B cell (primary cell): Measurements from ENCODE around the gene PPP1CC. TPM values are rescaled to one million over a fixed set of nuclear protein-coding genes. Genes with fewer than 3 reads are reported as not detected.

Experiments used
- ATAC-seq: fragments of 200-7000 bp; cut with Tn5 transposase; one replicate; pipeline ENCODE4 v1.10.0; 2021; ENCODE audit warnings: low read depth, mild to moderate bottlenecking, moderate number of reproducible peaks, moderate library complexity
- CTCF ChIA-PET: fragments of 350-600 bp; sonication (Branson Sonifier 250); formaldehyde crosslinking; loops from one replicate; lab custom pipeline; 2021; ENCODE audit warnings: antibody characterized with exemption, inconsistent platforms; lab: Charles Lee
- POLR2A ChIA-PET: fragments of 350-600 bp; sonication (Branson Sonifier 250); formaldehyde crosslinking; loops from one replicate; lab custom pipeline; 2021; ENCODE audit warnings: antibody characterized with exemption; lab: Charles Lee
- DNase-seq: peaks from one replicate; pipeline ENCODE4 v3.0.0; 2013
- H2AFZ ChIP-seq: 2 replicates; pipeline ENCODE4 v1.6.1; 2012; ENCODE audit warnings: mild to moderate bottlenecking, low read depth, low read length; ENCODE audit not compliant: insufficient read depth, poor library complexity, severe bottlenecking
- H3K27ac ChIP-seq, 2 donors: 1 replicate in 1 of 2; 2 replicates in 1 of 2; pipeline ENCODE4 v1.5.1; 2012 to 2013; ENCODE audit warnings: low read length in 2 of 2, mild to moderate bottlenecking in 2 of 2, moderate library complexity in 1 of 2
- H3K27me3 ChIP-seq, 4 experiments: fragments of 200-600 bp in 1 of 4; sonication (generic) in 1 of 4; replicated peaks in 1 of 4; 1 replicate in 2 of 4; 2 replicates in 2 of 4; pipeline versions ENCODE4 v1.6.1 to v1.7.0; 2013 to 2016; ENCODE audit warnings: low read length in 3 of 4, mild to moderate bottlenecking in 2 of 4, mixed read lengths in 1 of 4, moderate library complexity in 1 of 4; ENCODE audit not compliant: insufficient read depth in 4 of 4, control insufficient read depth in 3 of 4; ENCODE audit errors: control extremely low read depth in 1 of 4
- H3K36me3 ChIP-seq, 2 experiments: replicated peaks in 1 of 2; 1 replicate in 1 of 2; 2 replicates in 1 of 2; pipeline versions ENCODE4 v1.6.1 to v1.7.1; 2013; ENCODE audit warnings: low read length in 1 of 2; ENCODE audit not compliant: insufficient read depth in 2 of 2, control insufficient read depth in 1 of 2; ENCODE audit errors: control extremely low read depth in 1 of 2, extremely low read depth in 1 of 2
- H3K4me1 ChIP-seq, 2 donors: fragments of 200-600 bp in 1 of 2; sonication (generic) in 1 of 2; 1 replicate in 1 of 2; 2 replicates in 1 of 2; pipeline versions ENCODE4 v1.5.1 to v1.6.1; 2013 to 2017; ENCODE audit warnings: low read length in 2 of 2; ENCODE audit not compliant: control insufficient read depth in 2 of 2, insufficient read depth in 2 of 2
- H3K4me2 ChIP-seq: replicated peaks from 2 replicates; pipeline ENCODE3; 2012; ENCODE audit warnings: mild to moderate bottlenecking, low read depth, low read length; ENCODE audit not compliant: poor library complexity, severe bottlenecking
- H3K4me3 ChIP-seq, 5 experiments: fragments of 200-600 bp in 1 of 5; sonication (generic) in 1 of 5; 1 replicate in 3 of 5; 2 replicates in 2 of 5; pipeline versions ENCODE4 v1.5.1 to v1.7.0; 2011 to 2016; ENCODE audit warnings: low read length in 4 of 5, mild to moderate bottlenecking in 4 of 5, low read depth in 2 of 5, control low read depth in 1 of 5, moderate library complexity in 1 of 5; ENCODE audit not compliant: insufficient read depth in 1 of 5; ENCODE audit errors: control extremely low read depth in 1 of 5, extremely low read depth in 1 of 5
- H3K79me2 ChIP-seq: fragments of 200-600 bp; sonication (generic); one replicate; pipeline ENCODE4 v1.6.0; 2016; ENCODE audit warnings: low read length; ENCODE audit not compliant: control insufficient read depth, insufficient read depth
- H3K9ac ChIP-seq: fragments of 200-600 bp; sonication (generic); 2 replicates; pipeline ENCODE4 v1.6.1; 2017; ENCODE audit warnings: mild to moderate bottlenecking, low read length, moderate library complexity
- H3K9me3 ChIP-seq, 3 donors: one replicate each; pipeline versions ENCODE4 v1.6.1 to v1.7.1; 2013; ENCODE audit warnings: low read length in 2 of 3; ENCODE audit not compliant: control insufficient read depth in 2 of 3, insufficient read depth in 1 of 3; ENCODE audit errors: control extremely low read depth in 1 of 3
- H4K20me1 ChIP-seq: 2 replicates; pipeline ENCODE4 v1.6.0; 2012; ENCODE audit warnings: mild to moderate bottlenecking, low read length; ENCODE audit not compliant: insufficient read depth, control insufficient read depth, poor library complexity, severe bottlenecking
- H3K27ac Mint-ChIP-seq: one replicate; pipeline ENCODE4 v1.8.0; 2021; ENCODE audit warnings: mixed read lengths
- H3K27me3 Mint-ChIP-seq: one replicate; pipeline ENCODE4 v1.8.0; 2021; ENCODE audit warnings: mixed read lengths
- H3K4me1 Mint-ChIP-seq: one replicate; pipeline ENCODE4 v1.8.0; 2021; ENCODE audit warnings: mixed read lengths
- H3K4me3 Mint-ChIP-seq: one replicate; pipeline ENCODE4 v1.8.0; 2021; ENCODE audit warnings: mixed read lengths
- H3K9me3 Mint-ChIP-seq: one replicate; pipeline ENCODE4 v1.8.0; 2022; ENCODE audit warnings: mixed read lengths; ENCODE audit not compliant: insufficient read depth
- EZH2 ChIP-seq: IDR thresholded peaks from 2 replicates; pipeline ENCODE4 v1.6.1; 2012; ENCODE audit warnings: borderline replicate concordance, low read depth, mild to moderate bottlenecking, moderate library complexity, low read length; ENCODE audit not compliant: insufficient read depth, poor library complexity, severe bottlenecking
- WGBS: methylation state at CpG from one replicate; pipeline ENCODE4 v1.1.5; 2013; ENCODE audit warnings: missing lambda C conversion rate; ENCODE audit not compliant: insufficient coverage; 5-methylcytosine and 5-hydroxymethylcytosine counted together
- intact Hi-C: fragments of 100-400 bp; cut with micrococcal nuclease; formaldehyde crosslinking; loops from one replicate; pipeline ENCODE4 v1.10.0; 2022
- polyA plus RNA-seq: library from polyadenylated mRNA; depleted of rRNA; stranded (reverse); fragments of >200 nt; gene quantifications from 2 replicates; pipeline ENCODE4 v1.2.3, GENCODE V29; 2012
- total RNA-seq, 2 donors: library from RNA; stranded (reverse); fragments of 120-200 nt in 1 of 2; gene quantifications; 1 replicate in 1 of 2; 2 replicates in 1 of 2; pipeline versions ENCODE4 v1.2.3 to v1.2.4, GENCODE V29; 2013 to 2022
- TF ChIP-seq, protein P1 (sequence below): fragments of 200-600 bp; IDR thresholded peaks from one replicate; pipeline ENCODE4 v1.8.0; 2022; ENCODE audit warnings: antibody characterized with exemption, mild to moderate bottlenecking

PPP1CC gene
- total and polyA plus RNA-seq, 2 donors (not counting 1 experiment from before 2014, with no cell fraction given), result 70.0 to 146 TPM

DNA sequence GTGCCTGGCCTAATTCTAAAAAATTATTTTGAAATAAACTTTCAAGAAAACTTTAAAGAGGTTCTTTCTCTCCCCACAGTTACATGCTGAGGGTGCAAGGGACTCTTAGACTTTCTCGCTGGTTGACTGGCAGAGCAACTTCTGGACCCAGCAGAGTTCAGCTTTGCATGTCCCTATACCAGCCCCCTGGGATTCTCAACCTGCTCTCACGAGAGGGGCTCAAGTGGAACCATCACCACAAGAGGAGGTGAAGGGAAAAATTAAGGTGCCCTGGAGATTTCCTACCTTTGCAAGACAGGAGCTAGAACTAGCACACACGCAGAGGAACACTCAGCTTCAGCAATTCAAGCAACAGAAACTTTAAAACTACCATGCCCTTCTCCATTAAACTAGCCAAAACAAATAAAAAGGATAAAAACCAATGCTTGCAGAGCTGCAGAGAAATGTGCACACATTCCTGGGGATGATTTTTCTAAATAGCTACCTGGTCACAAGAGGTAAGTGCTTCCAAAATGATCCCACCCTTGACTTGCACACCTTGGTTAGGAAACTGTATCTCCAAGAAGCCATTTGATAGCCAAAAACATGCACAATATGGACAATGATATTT lies 56.3 kb downstream of the PPP1CC start:
- Mint-ChIP-seq H3K27ac (peak overlapping the region; percentile 93), H3K4me1 (peaks cover 74% of the 10 kb centered on the region), H3K9me3 (no peaks in the 10 kb centered on the region), H3K27me3 (no peaks in the 10 kb centered on the region), H3K4me3 (peak overlapping the region; percentile 99)
- no peaks in the 10 kb centered on the region for H3K27me3 ChIP-seq
- H3K4me1 ChIP-seq, result peaks cover 53 to 74% of the 10 kb centered on the region in 2 donors
- CTCF ChIA-PET, result interaction anchor here (0.6 to 3.1 kb wide), 13 partner anchors 8 to 255 kb away, joined by 3 to 19 read pairs (median 4); partner anchors contain the start of genes FAM216A and GPN3
- peaks cover 66% of the 10 kb centered on the region for H4K20me1 ChIP-seq
- H3K36me3 ChIP-seq, result peaks cover 2 to 67% of the 10 kb centered on the region in 2 experiments
- intact Hi-C loops, result loop anchor here (5.0 kb wide), 3 partner anchors 39 to 124 kb away; partner anchors contain the start of gene PPP1CC
- H3K4me3 ChIP-seq, result peak overlapping the region; percentile 72 to 98 (median 92)
- ATAC-seq (peak; percentile 11), DNase-seq (no peak)
- peak overlapping the region; percentile 83 for H3K4me2 ChIP-seq
- H2AFZ ChIP-seq, result no peak overlapping the region
- peak overlapping the region in 1 of 2 donors; percentile 68 for H3K27ac ChIP-seq
- no peak for TF ChIP-seq EZH2
- TF ChIP-seq, protein P1, sequence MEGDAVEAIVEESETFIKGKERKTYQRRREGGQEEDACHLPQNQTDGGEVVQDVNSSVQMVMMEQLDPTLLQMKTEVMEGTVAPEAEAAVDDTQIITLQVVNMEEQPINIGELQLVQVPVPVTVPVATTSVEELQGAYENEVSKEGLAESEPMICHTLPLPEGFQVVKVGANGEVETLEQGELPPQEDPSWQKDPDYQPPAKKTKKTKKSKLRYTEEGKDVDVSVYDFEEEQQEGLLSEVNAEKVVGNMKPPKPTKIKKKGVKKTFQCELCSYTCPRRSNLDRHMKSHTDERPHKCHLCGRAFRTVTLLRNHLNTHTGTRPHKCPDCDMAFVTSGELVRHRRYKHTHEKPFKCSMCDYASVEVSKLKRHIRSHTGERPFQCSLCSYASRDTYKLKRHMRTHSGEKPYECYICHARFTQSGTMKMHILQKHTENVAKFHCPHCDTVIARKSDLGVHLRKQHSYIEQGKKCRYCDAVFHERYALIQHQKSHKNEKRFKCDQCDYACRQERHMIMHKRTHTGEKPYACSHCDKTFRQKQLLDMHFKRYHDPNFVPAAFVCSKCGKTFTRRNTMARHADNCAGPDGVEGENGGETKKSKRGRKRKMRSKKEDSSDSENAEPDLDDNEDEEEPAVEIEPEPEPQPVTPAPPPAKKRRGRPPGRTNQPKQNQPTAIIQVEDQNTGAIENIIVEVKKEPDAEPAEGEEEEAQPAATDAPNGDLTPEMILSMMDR, result no peak
- 0% methylated on average over 1 of the region's 3 CpGs for WGBS
- peaks cover 0 to 3% (median 0%) of the 10 kb centered on the region in 3 donors for H3K9me3 ChIP-seq
- POLR2A ChIA-PET, result interaction anchor here (0.6 to 3.5 kb wide), 9 partner anchors 9 to 237 kb away, joined by 3 to 28 read pairs (median 4); partner anchors contain the start of gene ARPC3
- H3K9ac ChIP-seq, result peak overlapping the region; percentile 84
- H3K79me2 ChIP-seq, result peaks cover 88% of the 10 kb centered on the region
